Activated naive CD8-positive, alpha-beta T cell treated with anti-CD3 and anti-CD28 coated beads, Interleukin-2, amount 10 ng/mL, durations not matched to agents 7 days and 5 days (primary cell): ENCODE measurements around the gene TNFAIP1. TPM values are rescaled to one million over a fixed set of nuclear protein-coding genes. Genes with fewer than 3 reads are reported as not detected.

Experiments used
- ATAC-seq: fragments of 150-1000 bp; cut with Tn5 transposase; one replicate; pipeline ENCODE4 v1.10.0; 2021; ENCODE audit warnings: low read depth, moderate library complexity
- POLR2A ChIA-PET: fragments of 350-600 bp; sonication (Branson Sonifier 250); formaldehyde crosslinking; loops from one replicate; lab custom pipeline; 2021; ENCODE audit warnings: antibody characterized with exemption; lab: Charles Lee
- DNase-seq: peaks from one replicate; pipeline ENCODE4 v3.0.0; 2021
- H3K27ac Mint-ChIP-seq: one replicate; pipeline ENCODE4 v1.8.0; 2022; ENCODE audit warnings: mild to moderate bottlenecking, mixed read lengths
- H3K27me3 Mint-ChIP-seq: one replicate; pipeline ENCODE4 v1.8.0; 2022; ENCODE audit warnings: mild to moderate bottlenecking, moderate library complexity, mixed read lengths
- H3K36me3 Mint-ChIP-seq: one replicate; pipeline ENCODE4 v1.8.0; 2021; ENCODE audit warnings: mild to moderate bottlenecking, mixed read lengths
- H3K4me1 Mint-ChIP-seq: one replicate; pipeline ENCODE4 v1.8.0; 2021; ENCODE audit warnings: mixed read lengths
- H3K4me3 Mint-ChIP-seq: one replicate; pipeline ENCODE4 v1.8.0; 2022; ENCODE audit warnings: mild to moderate bottlenecking, moderate library complexity, mixed read lengths
- H3K9me3 Mint-ChIP-seq: one replicate; pipeline ENCODE4 v1.8.0; 2021; ENCODE audit warnings: mixed read lengths
- total RNA-seq, 2 experiments: library from RNA; stranded (reverse); gene quantifications; one replicate each; pipeline ENCODE4 v1.2.3, GENCODE V29; 2021

TNFAIP1 gene
- total RNA-seq, 2 experiments from 2014 or later, result 18.7 to 20.3 TPM

DNA sequence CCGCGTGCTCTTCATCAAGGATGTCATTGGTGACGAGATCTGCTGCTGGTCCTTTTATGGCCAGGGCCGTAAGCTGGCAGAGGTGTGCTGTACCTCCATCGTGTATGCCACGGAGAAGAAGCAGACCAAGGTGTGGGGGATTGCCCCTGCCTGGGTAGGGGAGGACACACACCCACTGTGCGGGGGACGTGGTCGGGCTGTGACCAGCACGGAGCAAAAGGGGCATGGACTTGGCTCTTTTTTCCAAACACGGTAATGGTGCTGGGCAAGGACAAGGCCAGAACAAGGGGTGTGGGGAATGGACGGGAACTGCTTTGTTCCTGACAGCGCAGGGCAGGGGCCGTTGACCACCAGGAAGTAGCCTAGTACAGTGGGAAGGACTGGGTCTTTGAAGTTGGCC lies 6.8 kb downstream of the TNFAIP1 start:
- H3K36me3 Mint-ChIP-seq, result peaks cover 7% of the 10 kb centered on the region
- H3K27me3 Mint-ChIP-seq, result no peaks in the 10 kb centered on the region

GRCh38 chr17:28343491-28343932 lies 8.0 kb downstream of the TNFAIP1 start:
- ATAC-seq, result peak; percentile 31
- peak overlapping the region; percentile 65 for H3K27ac Mint-ChIP-seq

More for the DNA sequence above, 6.8 kb downstream of the TNFAIP1 start:
- Mint-ChIP-seq H3K27ac (no peak overlapping the region), H3K4me1 (peaks cover 8% of the 10 kb centered on the region), H3K4me3 (no peak overlapping the region), H3K9me3 (no peaks in the 10 kb centered on the region)
- DNase-seq, result no peak
- POLR2A ChIA-PET, result interaction anchor here (3.0 kb wide), 1 partner anchor 15 kb away, joined by 8 read pairs; the partner anchor contains the start of gene POLDIP2
- no peak for ATAC-seq

DNA sequence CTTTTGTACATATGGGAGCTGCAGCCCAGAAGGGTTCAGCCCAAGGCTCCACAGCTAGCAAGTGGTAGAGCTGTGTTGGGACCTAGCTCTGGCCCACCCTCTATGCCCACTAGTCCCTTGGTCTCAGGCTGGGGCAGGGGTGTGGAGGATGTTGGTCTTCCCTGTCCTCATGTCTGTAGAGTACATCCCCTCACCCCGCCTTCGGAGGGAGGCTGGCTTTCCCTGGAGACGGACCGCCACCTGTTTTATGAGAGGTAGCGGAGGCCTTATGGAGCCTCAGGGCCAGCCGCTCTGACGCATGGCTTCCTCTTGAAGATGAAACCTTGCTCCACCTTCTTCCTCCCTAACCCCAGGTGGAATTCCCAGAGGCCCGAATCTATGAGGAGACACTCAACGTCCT lies 8.4 kb downstream of the TNFAIP1 start:
- ATAC-seq (no peak), DNase-seq (no peak)
- no peaks in the 10 kb centered on the region for H3K27me3 Mint-ChIP-seq
- H3K27ac Mint-ChIP-seq, result no peak overlapping the region
- POLR2A ChIA-PET, result interaction anchor here (0.8 to 3.0 kb wide), 2 partner anchors 13 to 57 kb away, joined by 4 to 8 read pairs; partner anchors contain the start of gene POLDIP2
- H3K36me3 Mint-ChIP-seq, result peaks cover 7% of the 10 kb centered on the region
- no peaks in the 10 kb centered on the region for H3K9me3 Mint-ChIP-seq
- H3K4me3 Mint-ChIP-seq, result no peak overlapping the region
- H3K4me1 Mint-ChIP-seq, result no peaks in the 10 kb centered on the region

More at GRCh38 chr17:28343491-28343932, 8.0 kb downstream of the TNFAIP1 start:
- Mint-ChIP-seq H3K27me3 (no peaks in the 10 kb centered on the region), H3K4me3 (no peak overlapping the region), H3K36me3 (peaks cover 7% of the 10 kb centered on the region), H3K4me1 (peaks cover 2% of the 10 kb centered on the region), H3K9me3 (no peaks in the 10 kb centered on the region)
- no peak for DNase-seq
- POLR2A ChIA-PET, result interaction anchor here (0.7 to 3.0 kb wide), 2 partner anchors 10 to 13 kb away, joined by 3 to 8 read pairs; partner anchors contain the start of gene POLDIP2

- Mint-ChIP-seq H3K4me1 (no peaks in the 10 kb centered on the region), H3K36me3 (peaks cover 7% of the 10 kb centered on the region), H3K9me3 (no peaks in the 10 kb centered on the region), H3K27ac (no peak overlapping the region), H3K4me3 (no peak overlapping the region), H3K27me3 (no peaks in the 10 kb centered on the region)
- ATAC-seq (no peak), DNase-seq (no peak)
- POLR2A ChIA-PET, result interaction anchor here (0.8 to 3.0 kb wide), 2 partner anchors 12 to 57 kb away, joined by 4 to 8 read pairs; partner anchors contain the start of gene POLDIP2
Observed at GRCh38 chr17:28344435-28344901, 8.9 kb downstream of the TNFAIP1 start.

DNA sequence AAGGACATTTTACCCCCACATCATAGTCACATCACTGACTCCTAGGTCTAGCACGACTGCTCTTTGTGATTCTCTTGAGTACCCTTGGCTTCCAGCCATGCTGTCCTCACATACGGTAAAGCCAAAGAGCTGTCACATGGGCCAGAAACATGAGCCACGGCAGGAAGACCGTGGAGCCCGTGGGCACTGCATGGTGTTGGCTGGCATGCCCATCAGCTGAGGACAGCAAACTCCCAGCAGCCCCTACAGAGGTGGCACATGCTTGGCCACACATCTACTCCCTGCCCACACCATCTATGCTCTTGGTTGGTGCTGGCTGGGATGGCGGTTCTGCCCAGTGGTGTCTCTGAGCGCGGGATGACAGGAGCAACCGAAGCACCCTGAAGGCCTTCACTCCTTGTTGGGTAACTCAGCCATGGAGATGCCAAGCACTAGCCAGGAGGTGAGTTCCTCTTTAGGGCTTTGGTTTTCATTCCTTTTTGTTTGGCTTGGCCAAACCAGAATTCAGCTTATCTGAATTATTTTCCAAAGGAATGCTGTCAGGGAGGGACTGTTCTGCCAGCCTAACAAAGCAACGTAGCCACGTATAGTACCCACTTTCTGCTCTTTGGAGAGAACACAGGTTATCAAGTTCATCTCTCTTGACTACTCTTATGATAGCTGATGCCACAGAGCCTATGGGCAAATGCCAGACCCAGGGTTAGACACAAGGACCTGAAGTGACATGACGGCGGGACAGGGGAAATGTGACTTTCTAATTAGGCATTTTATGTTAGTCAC lies 10.0 kb downstream of the TNFAIP1 start:
- Mint-ChIP-seq H3K36me3 (peaks cover 5% of the 10 kb centered on the region), H3K27ac (no peak overlapping the region), H3K9me3 (no peaks in the 10 kb centered on the region), H3K4me1 (no peaks in the 10 kb centered on the region), H3K27me3 (no peaks in the 10 kb centered on the region), H3K4me3 (no peak overlapping the region)
- no peak for DNase-seq
- POLR2A ChIA-PET, result interaction anchor here (1.4 kb wide), 1 partner anchor 10 kb away, joined by 3 read pairs; the partner anchor contains the start of genes IFT20 and TNFAIP1
- ATAC-seq, result no peak

DNA sequence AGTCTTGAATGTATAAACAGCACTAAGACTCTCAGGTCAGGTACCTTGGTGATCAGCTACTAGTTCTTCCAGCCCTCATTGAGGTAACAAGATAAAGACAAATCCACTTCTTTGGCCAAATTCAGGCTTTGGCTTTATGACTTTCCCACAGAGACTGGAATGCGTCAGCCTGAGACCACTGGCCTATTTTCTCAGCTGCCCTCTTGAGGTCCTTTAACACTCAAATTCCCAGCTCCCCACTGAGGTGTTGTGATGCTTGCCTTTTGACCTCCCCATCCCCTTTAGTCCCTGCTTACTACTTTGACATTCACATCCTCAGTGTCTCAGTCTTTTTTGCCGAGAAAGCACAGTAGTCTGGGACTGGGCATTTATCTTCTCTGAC lies 10.6 kb downstream of the TNFAIP1 start:
- Mint-ChIP-seq H3K9me3 (no peaks in the 10 kb centered on the region), H3K4me3 (no peak overlapping the region), H3K27me3 (no peaks in the 10 kb centered on the region), H3K36me3 (peaks cover 5% of the 10 kb centered on the region), H3K27ac (no peak overlapping the region), H3K4me1 (no peaks in the 10 kb centered on the region)
- DNase-seq (no peak), ATAC-seq (no peak)
- POLR2A ChIA-PET, result interaction anchor here (1.4 kb wide), 1 partner anchor 11 kb away, joined by 3 read pairs; the partner anchor contains the start of genes IFT20 and TNFAIP1

DNA sequence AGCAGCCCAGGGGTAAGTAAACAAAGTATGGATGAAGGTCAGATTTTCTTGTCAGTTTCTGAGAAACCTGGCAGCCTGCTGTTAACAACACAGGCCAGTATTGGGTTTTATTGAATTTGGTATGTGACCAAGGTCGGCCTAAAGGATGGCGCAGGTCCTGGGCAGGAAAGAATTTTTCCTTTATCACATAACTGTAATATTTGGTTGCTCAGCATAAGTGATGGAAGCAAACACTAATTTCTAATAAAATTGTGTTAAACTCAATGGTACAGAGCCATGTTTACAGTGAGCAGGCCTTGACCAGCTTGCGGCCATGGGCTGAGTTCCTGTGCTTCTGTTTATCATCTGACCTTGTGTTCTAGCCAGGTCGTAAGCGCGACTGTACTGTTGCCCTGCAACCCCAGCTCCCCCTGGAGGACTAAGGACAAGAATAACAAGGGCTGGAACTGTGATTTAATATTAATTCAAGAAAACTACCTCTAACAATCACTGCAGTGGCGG lies 11.2 kb downstream of the TNFAIP1 start:
- Mint-ChIP-seq H3K4me3 (no peak overlapping the region), H3K9me3 (no peaks in the 10 kb centered on the region), H3K27ac (no peak overlapping the region), H3K27me3 (no peaks in the 10 kb centered on the region), H3K4me1 (no peaks in the 10 kb centered on the region), H3K36me3 (peaks cover 6% of the 10 kb centered on the region)
- DNase-seq (no peak), ATAC-seq (no peak)
- POLR2A ChIA-PET, result interaction anchor here (1.0 to 1.7 kb wide), 2 partner anchors 10 to 11 kb away, joined by 4 to 8 read pairs; partner anchors contain the start of genes IFT20, POLDIP2 and TNFAIP1

DNA sequence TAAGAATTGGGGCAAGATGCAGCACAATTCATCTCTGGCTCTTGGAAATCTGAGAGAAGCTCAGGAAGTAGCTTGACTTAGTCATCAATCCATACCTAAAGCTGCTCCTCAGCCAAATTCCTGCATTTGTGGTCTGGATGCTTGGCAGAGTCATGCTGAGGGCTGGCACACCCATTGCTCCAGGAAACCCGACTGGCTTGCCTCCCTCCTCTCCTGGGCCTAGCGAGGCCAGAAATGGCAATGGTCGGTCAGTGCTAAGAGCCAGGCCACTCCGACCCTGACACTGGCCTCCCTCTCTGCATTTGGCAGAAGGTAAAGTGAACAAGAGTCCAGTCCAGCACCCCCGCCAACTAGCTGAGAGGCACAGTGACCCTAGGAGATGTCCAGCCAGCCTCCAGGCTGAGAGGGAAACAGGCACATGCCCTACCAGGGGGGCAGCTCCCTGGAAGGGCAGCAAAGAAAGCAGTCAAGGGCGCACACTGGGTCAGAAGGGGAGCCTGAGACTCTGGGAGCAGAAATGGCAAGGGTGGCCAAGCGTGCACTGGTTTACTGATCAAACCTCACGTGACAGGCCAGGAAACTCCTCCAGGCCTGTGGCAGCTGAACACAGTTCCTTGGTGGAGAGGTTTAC lies 11.8 kb downstream of the TNFAIP1 start:
- H3K27me3 Mint-ChIP-seq, result no peaks in the 10 kb centered on the region
- POLR2A ChIA-PET, result interaction anchor here (1.0 to 1.7 kb wide), 3 partner anchors 10 to 12 kb away, joined by 4 to 8 read pairs (median 5); partner anchors contain the start of genes IFT20, POLDIP2 and TNFAIP1
- no peak overlapping the region for H3K4me3 Mint-ChIP-seq
- no peak overlapping the region for H3K27ac Mint-ChIP-seq
- H3K9me3 Mint-ChIP-seq, result no peaks in the 10 kb centered on the region
- no peak for ATAC-seq
- H3K4me1 Mint-ChIP-seq, result no peaks in the 10 kb centered on the region
- no peak for DNase-seq
- H3K36me3 Mint-ChIP-seq, result peaks cover 6% of the 10 kb centered on the region

DNA sequence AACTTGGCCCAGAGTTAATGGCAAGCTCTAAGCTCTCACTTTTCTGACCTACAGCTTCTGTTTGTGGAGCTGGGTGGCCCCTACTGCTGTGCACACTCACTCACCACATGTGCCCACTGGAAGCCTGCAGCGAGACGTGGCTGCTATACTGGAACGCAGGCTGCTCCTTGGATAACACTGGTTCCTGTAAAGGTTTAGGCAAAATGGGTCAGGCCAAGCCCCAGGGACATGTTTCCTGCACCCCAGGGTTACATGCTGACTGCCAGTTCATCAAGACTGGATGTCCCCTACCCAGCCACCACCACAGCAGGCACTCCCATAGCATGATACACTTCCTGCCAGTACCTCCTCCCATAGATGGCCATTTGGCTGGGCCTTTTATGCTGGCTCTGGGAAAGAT lies 13.4 kb downstream of the TNFAIP1 start:
- Mint-ChIP-seq H3K4me3 (no peak overlapping the region), H3K27ac (no peak overlapping the region), H3K9me3 (no peaks in the 10 kb centered on the region), H3K36me3 (peaks cover 10% of the 10 kb centered on the region), H3K27me3 (no peaks in the 10 kb centered on the region), H3K4me1 (no peaks in the 10 kb centered on the region)
- DNase-seq (no peak), ATAC-seq (no peak)
- POLR2A ChIA-PET, result interaction anchor here (1.7 kb wide), 1 partner anchor 8 kb away, joined by 5 read pairs; the partner anchor contains the start of gene POLDIP2

GRCh38 chr17:28350271-28350670 lies 14.7 kb downstream of the TNFAIP1 start:
- Mint-ChIP-seq H3K4me1 (no peaks in the 10 kb centered on the region), H3K27me3 (no peaks in the 10 kb centered on the region), H3K27ac (no peak overlapping the region), H3K9me3 (no peaks in the 10 kb centered on the region), H3K4me3 (no peak overlapping the region), H3K36me3 (peaks cover 9% of the 10 kb centered on the region)
- no peak for ATAC-seq
- no peak for DNase-seq
- POLR2A ChIA-PET, result no interaction called here

GRCh38 chr17:28357061-28357900 lies 21.7 kb downstream of the TNFAIP1 start, which contains the start of gene POLDIP2:
Gene POLDIP2 (minus strand): TSS chr17:28357527. CDS start chr17:28357448, 79 bp downstream.
- Mint-ChIP-seq H3K36me3 (peaks cover 6% of the 10 kb centered on the region), H3K27ac (peak within 1 kb of the TSS; percentile 93), H3K9me3 (no peaks in the 10 kb centered on the region), H3K27me3 (no peaks in the 10 kb centered on the region), H3K4me3 (peak within 1 kb of the TSS; percentile 94), H3K4me1 (peaks cover 19% of the 10 kb centered on the region)
- ATAC-seq, result peak; percentile 99
- peak; percentile 97 for DNase-seq
- POLR2A ChIA-PET, result interaction anchor here (0.6 to 4.4 kb wide), 18 partner anchors 9 to 549 kb away, joined by 3 to 75 read pairs (median 4); partner anchors contain the start of genes IFT20, SARM1, SDF2 and SUPT6H

- peaks cover 4% of the 10 kb centered on the region for H3K36me3 Mint-ChIP-seq
- POLR2A ChIA-PET, result interaction anchor here (0.6 to 4.4 kb wide), 17 partner anchors 9 to 550 kb away, joined by 3 to 75 read pairs (median 5); partner anchors contain the start of genes IFT20, SARM1, SDF2 and SUPT6H
- no peak for DNase-seq
- H3K27me3 Mint-ChIP-seq, result no peaks in the 10 kb centered on the region
- peak overlapping the region; percentile 94 for H3K4me3 Mint-ChIP-seq
- H3K27ac Mint-ChIP-seq, result peak overlapping the region; percentile 93
- H3K4me1 Mint-ChIP-seq, result peaks cover 19% of the 10 kb centered on the region
- no peaks in the 10 kb centered on the region for H3K9me3 Mint-ChIP-seq
- ATAC-seq, result no peak
Observed at GRCh38 chr17:28357901-28358197, 22.3 kb downstream of the TNFAIP1 start.
